Ascending aorta (tissue), 2 donors: ENCODE measurements around the gene TSC22D3. TPM values are rescaled to one million over a fixed set of nuclear protein-coding genes. Genes with fewer than 3 reads are reported as not detected.

Experiments
- DNase-seq, 2 donors: peaks; one replicate each; pipeline ENCODE4 v3.0.0-alpha.2; 2019; ENCODE audit warnings: low spot score in 2 of 2
- H3K27ac ChIP-seq, 2 donors: fragments of 200-600 bp; sonication (generic); one replicate each; pipeline ENCODE4 v1.5.1; 2016 to 2017; ENCODE audit warnings: mild to moderate bottlenecking in 1 of 2
- H3K27me3 ChIP-seq: fragments of 200-600 bp; sonication (generic); one replicate; pipeline ENCODE4 v1.5.1; 2017
- H3K36me3 ChIP-seq, 2 donors: fragments of 200-600 bp; sonication (generic); one replicate each; pipeline ENCODE4 v1.5.1; 2016
- H3K4me1 ChIP-seq, 2 donors: fragments of 200-600 bp; sonication (generic); one replicate each; pipeline ENCODE4 v1.5.1; 2016 to 2017; ENCODE audit warnings: mild to moderate bottlenecking in 1 of 2
- H3K4me3 ChIP-seq, 2 donors: fragments of 200-600 bp; sonication (generic); one replicate each; pipeline ENCODE4 v1.5.1; 2016 to 2017; ENCODE audit warnings: mild to moderate bottlenecking in 1 of 2
- H3K9me3 ChIP-seq, 2 donors: fragments of 200-600 bp; sonication (generic); one replicate each; pipeline ENCODE4 v1.5.1; 2016
- intact Hi-C: fragments of 100-400 bp; cut with DNase I; formaldehyde crosslinking; loops from one replicate; pipeline ENCODE4 v1.15.1; 2023
- total RNA-seq: library from RNA; depleted of rRNA; stranded (reverse); fragments of >200 nt; gene quantifications from one replicate; pipeline ENCODE4 v1.1.0, GENCODE V29; 2016
- TF ChIP-seq, protein P1 (sequence below), 3 experiments: fragments of 200-600 bp in 2 of 3; fragments of 450-650 bp in 1 of 3; sonication (generic) in 2 of 3; IDR thresholded peaks; one replicate each; pipeline ENCODE4 v1.5.1; 2016 to 2019; ENCODE audit warnings: antibody characterized with exemption in 3 of 3, mild to moderate bottlenecking in 1 of 3, moderate library complexity in 1 of 3

The TSC22D3 gene
- total RNA-seq, 1 donor from 2014 or later, result 630 TPM

DNA sequence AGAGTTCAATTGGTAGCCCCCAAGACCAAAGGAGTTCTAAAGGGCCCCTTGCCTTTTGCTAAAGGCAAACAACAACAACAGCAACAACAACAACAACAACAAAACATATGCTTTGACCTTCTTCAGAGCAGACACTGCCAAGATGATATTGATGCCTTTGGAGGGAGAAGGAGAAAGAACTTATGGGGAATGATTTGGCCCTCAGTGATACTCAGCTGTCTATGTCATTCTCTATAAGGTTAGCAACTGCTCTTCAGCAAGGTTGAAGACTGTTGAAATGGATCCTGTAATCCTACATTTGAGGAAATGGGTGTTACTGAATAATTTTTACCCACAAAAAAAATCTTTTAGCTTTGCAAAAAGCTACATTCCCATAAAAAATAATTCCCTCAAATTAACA, 74.8 kb downstream of the TSC22D3 start:
- H3K36me3 ChIP-seq, result no peaks in the 10 kb centered on the region
- no peak for DNase-seq
- no peak overlapping the region for H3K27ac ChIP-seq
- TF ChIP-seq, protein P1, sequence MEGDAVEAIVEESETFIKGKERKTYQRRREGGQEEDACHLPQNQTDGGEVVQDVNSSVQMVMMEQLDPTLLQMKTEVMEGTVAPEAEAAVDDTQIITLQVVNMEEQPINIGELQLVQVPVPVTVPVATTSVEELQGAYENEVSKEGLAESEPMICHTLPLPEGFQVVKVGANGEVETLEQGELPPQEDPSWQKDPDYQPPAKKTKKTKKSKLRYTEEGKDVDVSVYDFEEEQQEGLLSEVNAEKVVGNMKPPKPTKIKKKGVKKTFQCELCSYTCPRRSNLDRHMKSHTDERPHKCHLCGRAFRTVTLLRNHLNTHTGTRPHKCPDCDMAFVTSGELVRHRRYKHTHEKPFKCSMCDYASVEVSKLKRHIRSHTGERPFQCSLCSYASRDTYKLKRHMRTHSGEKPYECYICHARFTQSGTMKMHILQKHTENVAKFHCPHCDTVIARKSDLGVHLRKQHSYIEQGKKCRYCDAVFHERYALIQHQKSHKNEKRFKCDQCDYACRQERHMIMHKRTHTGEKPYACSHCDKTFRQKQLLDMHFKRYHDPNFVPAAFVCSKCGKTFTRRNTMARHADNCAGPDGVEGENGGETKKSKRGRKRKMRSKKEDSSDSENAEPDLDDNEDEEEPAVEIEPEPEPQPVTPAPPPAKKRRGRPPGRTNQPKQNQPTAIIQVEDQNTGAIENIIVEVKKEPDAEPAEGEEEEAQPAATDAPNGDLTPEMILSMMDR (IDR thresholded peaks at IDR 0.05), result no peak
- no peak overlapping the region for H3K4me3 ChIP-seq
- no peaks in the 10 kb centered on the region for H3K4me1 ChIP-seq
- intact Hi-C loops, result no loop called here
- peaks cover 0 to 5% of the 10 kb centered on the region in 2 donors for H3K9me3 ChIP-seq
- H3K27me3 ChIP-seq, result peaks cover 5% of the 10 kb centered on the region

GRCh38 chrX:107700317-107700774, 75.2 kb downstream of the TSC22D3 start:
- TF ChIP-seq, protein P1 (IDR thresholded peaks at IDR 0.05), result no peak
- Histone ChIP-seq H3K4me3 (no peak overlapping the region), H3K27ac (no peak overlapping the region), H3K27me3 (peaks cover 5% of the 10 kb centered on the region), H3K36me3 (no peaks in the 10 kb centered on the region), H3K9me3 (peaks cover 0 to 5% of the 10 kb centered on the region in 2 donors), H3K4me1 (no peaks in the 10 kb centered on the region)
- intact Hi-C loops, result no loop called here
- DNase-seq, result peak in 1 of 2 donors; percentile 66

- TF ChIP-seq, protein P1 (IDR thresholded peaks at IDR 0.05), result no peak
- peak in 1 of 2 donors; percentile 25 for DNase-seq
- no peak overlapping the region for H3K4me3 ChIP-seq
- peaks cover 0 to 5% of the 10 kb centered on the region in 2 donors for H3K9me3 ChIP-seq
- peaks cover 5% of the 10 kb centered on the region for H3K27me3 ChIP-seq
- H3K36me3 ChIP-seq, result no peaks in the 10 kb centered on the region
- intact Hi-C loops, result no loop called here
- no peaks in the 10 kb centered on the region for H3K4me1 ChIP-seq
- H3K27ac ChIP-seq, result no peak overlapping the region
Observed at GRCh38 chrX:107699616-107700015, 76.0 kb downstream of the TSC22D3 start.

- TF ChIP-seq, protein P1 (IDR thresholded peaks at IDR 0.05), result no peak
- no peak overlapping the region for H3K4me3 ChIP-seq
- no peaks in the 10 kb centered on the region for H3K27me3 ChIP-seq
- no peaks in the 10 kb centered on the region for H3K4me1 ChIP-seq
- no peaks in the 10 kb centered on the region for H3K9me3 ChIP-seq
- intact Hi-C loops, result no loop called here
- no peak overlapping the region for H3K27ac ChIP-seq
- H3K36me3 ChIP-seq, result no peaks in the 10 kb centered on the region
- peak in 1 of 2 donors; percentile 46 for DNase-seq
Observed at GRCh38 chrX:107691024-107691448, 84.6 kb downstream of the TSC22D3 start.

- DNase-seq, result no peak
- intact Hi-C loops, result no loop called here
- TF ChIP-seq, protein P1 (IDR thresholded peaks at IDR 0.05), result no peak
Observed at GRCh38 chrX:107687445-107687844, 88.1 kb downstream of the TSC22D3 start.

DNA sequence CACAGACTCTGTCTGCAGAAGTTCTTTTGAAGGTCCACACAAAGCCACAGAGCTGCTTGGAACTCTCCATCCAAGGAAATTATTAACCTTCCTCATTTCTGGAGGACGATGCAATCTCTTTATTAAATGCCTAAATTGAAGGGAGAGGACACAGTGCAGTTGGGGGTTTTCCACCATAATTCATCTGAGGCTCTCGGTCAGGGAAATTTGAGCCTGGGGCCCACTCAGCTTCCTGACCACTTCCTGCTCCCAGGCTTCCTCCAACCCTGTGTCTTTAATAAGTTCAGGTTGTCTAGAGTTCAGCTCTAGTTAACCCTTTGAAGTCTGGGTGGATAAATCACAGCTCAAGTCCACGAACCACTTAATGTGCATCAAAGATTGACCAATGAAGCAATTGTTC, 88.8 kb downstream of the TSC22D3 start:
- Histone ChIP-seq H3K4me1 (peaks cover 0 to 8% of the 10 kb centered on the region in 2 donors), H3K4me3 (no peak overlapping the region), H3K36me3 (no peaks in the 10 kb centered on the region), H3K27me3 (no peaks in the 10 kb centered on the region), H3K9me3 (no peaks in the 10 kb centered on the region), H3K27ac (no peak overlapping the region)
- peak in 1 of 2 donors; percentile 25 for DNase-seq
- TF ChIP-seq, protein P1 (IDR thresholded peaks at IDR 0.05), result no peak
- intact Hi-C loops, result no loop called here

More at GRCh38 chrX:107687445-107687844, 88.1 kb downstream of the TSC22D3 start:
- no peak overlapping the region for H3K4me3 ChIP-seq
- no peaks in the 10 kb centered on the region for H3K36me3 ChIP-seq
- peaks cover 0 to 8% of the 10 kb centered on the region in 2 donors for H3K4me1 ChIP-seq
- no peaks in the 10 kb centered on the region for H3K27me3 ChIP-seq
- no peaks in the 10 kb centered on the region for H3K9me3 ChIP-seq
- no peak overlapping the region for H3K27ac ChIP-seq
